Activated CD8-positive, alpha-beta memory T cell treated with anti-CD3 and anti-CD28 coated beads for 36 hours (primary cell): ENCODE results near the gene CBLN4. TPM values are rescaled to one million over a fixed set of nuclear protein-coding genes. Genes with fewer than 3 reads are reported as not detected.

Experiments
- CTCF ChIA-PET: fragments of 350-600 bp; sonication (Branson Sonifier 250); formaldehyde crosslinking; loops from one replicate; lab custom pipeline; 2021; ENCODE audit warnings: antibody characterized with exemption; lab: Charles Lee
- POLR2A ChIA-PET: fragments of 350-600 bp; sonication (Branson Sonifier 250); formaldehyde crosslinking; loops from one replicate; lab custom pipeline; 2021; ENCODE audit warnings: antibody characterized with exemption; lab: Charles Lee
- total RNA-seq, 2 experiments: library from RNA; stranded (reverse); gene quantifications; one replicate each; pipeline ENCODE4 v1.2.3, GENCODE V29; 2021

Gene CBLN4
- total RNA-seq, 2 experiments from 2014 or later, result not detected

- ChIA-PET CTCF (no interaction called here), POLR2A (no interaction called here)
Observed at GRCh38 chr20:55953201-55953600, 52.1 kb downstream of the CBLN4 start.

DNA sequence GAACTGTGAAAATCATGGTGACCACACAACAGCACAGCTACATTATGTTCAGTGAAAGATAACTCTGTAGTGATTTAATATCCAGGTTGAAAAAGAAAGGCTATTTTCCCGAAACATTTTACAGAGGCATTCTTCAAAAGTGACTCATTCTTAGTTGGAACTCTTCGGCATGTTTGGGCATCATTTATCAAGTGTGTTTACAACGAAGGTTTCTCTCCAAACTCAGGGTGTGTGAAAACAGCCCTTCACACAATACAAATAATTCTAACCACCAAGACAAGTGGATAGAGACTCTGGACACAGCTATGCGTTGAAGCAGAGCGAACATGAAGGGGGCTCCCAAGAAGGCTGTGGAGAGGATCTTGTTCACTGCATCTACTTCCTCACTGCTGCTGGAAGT, 57.6 kb downstream of the CBLN4 start:
- ChIA-PET CTCF (no interaction called here), POLR2A (no interaction called here)

Other genes with a start within 250 kb of the CBLN4 start
- gene MC3R, start 243.2 kb upstream of the CBLN4 start, total RNA-seq, result not detected